Astrocyte of the cerebellum (primary cell): ENCODE measurements around the gene ARHGAP42.

Experiments used
- DNase-seq: peaks from one replicate; pipeline ENCODE4 v3.0.0-alpha.2; 2011; ENCODE audit warnings: low read depth
- H3K4me3 ChIP-seq: 2 replicates; pipeline ENCODE4 v1.5.1; 2011; ENCODE audit warnings: mild to moderate bottlenecking, low read depth, low read length, moderate library complexity
- in situ Hi-C: cut with HindIII; loops from 2 replicates; pipeline ENCODE4 v1.10.0; 2017; ENCODE audit warnings: low sequenced_read_pairs
- TF ChIP-seq, protein P1 (sequence below): IDR thresholded peaks from 2 replicates; pipeline ENCODE4 v1.5.1; 2012; ENCODE audit warnings: low read length, low read depth, moderate library complexity, mild to moderate bottlenecking; ENCODE audit errors: missing control alignments

ARHGAP42 gene

DNA sequence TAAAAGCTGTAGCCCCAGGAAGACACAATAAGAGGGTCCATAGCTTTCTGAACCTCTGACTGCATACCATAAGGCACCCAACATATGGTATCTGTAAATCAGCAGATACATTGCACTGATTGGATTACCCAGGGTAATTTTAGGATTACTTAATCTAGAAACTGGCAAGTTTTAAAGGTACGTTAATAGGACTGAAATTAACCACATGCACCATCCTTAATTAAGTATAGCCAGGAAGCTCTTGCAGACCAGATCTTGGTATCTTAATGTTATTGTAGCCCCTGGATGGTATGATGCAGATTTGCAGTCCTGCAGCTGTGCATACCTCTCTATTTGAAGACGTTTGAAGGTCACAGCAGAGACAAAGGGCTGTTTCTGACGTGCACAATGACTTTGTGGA lies 72.8 kb downstream of the ARHGAP42 start:
- in situ Hi-C loops = no loop called here

DNA sequence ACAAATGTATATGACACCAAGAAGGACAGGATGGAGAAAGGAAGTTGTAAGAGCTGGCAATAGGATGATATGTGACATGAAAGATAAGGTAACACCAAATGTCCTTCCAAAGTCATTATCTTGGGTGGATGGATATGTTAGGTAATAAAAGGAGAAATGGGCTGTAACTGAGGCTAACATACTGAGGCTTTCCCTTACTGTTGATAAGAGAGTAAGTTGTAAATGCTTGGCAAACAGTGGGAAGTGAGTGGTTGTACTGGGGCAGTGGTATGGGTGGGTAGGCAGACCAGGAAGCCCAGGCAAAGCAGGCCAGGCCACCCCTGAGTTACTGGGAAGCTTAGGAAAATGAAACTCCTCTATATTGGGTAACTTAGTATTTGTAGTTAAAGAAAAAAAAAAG lies 73.7 kb downstream of the ARHGAP42 start:
- DNase-seq = no peak
- in situ Hi-C loops = no loop called here
- no peak overlapping the region for H3K4me3 ChIP-seq
- TF ChIP-seq, protein P1, sequence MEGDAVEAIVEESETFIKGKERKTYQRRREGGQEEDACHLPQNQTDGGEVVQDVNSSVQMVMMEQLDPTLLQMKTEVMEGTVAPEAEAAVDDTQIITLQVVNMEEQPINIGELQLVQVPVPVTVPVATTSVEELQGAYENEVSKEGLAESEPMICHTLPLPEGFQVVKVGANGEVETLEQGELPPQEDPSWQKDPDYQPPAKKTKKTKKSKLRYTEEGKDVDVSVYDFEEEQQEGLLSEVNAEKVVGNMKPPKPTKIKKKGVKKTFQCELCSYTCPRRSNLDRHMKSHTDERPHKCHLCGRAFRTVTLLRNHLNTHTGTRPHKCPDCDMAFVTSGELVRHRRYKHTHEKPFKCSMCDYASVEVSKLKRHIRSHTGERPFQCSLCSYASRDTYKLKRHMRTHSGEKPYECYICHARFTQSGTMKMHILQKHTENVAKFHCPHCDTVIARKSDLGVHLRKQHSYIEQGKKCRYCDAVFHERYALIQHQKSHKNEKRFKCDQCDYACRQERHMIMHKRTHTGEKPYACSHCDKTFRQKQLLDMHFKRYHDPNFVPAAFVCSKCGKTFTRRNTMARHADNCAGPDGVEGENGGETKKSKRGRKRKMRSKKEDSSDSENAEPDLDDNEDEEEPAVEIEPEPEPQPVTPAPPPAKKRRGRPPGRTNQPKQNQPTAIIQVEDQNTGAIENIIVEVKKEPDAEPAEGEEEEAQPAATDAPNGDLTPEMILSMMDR = no peak

More for the DNA sequence above, 72.8 kb downstream of the ARHGAP42 start:
- DNase-seq = no peak
- H3K4me3 ChIP-seq = no peak overlapping the region
- TF ChIP-seq, protein P1 = no peak

DNA sequence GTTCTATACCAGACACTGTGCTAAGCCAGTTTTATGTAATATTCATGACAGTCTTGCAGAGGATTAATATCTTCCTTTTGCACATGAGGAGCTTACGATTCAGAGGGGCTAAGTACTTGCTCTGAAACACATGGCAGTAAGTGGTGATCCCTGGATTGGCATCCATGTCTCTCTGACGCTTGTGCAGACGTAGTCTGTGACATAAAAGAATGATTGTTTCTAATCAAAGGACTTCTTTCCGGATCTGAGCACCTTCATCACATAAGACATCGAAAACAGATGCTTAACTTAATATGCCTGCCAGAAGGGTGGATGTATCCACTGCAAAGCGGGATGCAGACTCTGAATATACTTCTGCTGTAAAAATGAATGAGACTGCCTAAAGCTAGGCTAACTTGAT lies 74.8 kb downstream of the ARHGAP42 start:
- DNase-seq = no peak
- in situ Hi-C loops = no loop called here
- no peak overlapping the region for H3K4me3 ChIP-seq
- TF ChIP-seq, protein P1 = no peak

DNA sequence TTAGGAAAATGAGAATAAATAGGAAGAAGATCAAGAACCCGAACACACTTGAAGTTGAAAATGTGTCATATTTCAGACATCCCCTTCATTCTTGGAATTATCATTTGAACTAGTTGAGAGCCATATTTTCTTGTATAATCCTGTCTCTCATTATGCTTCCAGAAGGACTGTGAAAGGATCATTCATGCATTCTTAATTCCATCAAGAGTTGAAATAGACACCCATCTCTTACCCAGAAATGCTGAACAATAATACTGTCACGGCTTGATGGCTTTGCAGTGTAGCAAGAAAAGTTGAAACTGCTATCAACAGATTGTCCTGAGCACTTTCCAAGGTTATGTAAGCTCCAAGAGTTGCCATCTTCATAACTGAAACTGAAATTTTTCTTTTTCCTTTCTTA lies 79.7 kb downstream of the ARHGAP42 start:
- in situ Hi-C loops = no loop called here
- TF ChIP-seq, protein P1 = no peak
- no peak for DNase-seq
- no peak overlapping the region for H3K4me3 ChIP-seq

DNA sequence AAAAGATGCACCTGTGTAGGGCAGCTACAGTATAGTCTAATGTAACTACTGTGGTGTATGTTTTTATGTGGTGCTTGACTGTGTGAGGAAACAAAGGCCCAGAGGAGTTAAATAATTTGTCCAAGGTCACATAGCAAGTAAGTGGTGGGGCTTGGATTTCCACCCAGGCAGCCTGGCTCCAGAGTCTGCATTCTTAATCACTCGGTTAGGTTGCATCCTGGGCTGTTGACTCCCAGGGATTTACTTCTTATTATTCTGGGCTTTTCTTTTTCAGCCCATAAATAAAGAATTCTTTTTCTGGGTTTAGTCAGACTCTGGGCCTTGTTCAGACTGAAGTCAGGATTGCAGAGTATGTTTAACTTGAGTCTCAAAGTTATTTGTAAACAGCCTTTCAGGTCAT lies 82.1 kb downstream of the ARHGAP42 start:
- DNase-seq = no peak
- TF ChIP-seq, protein P1 = no peak
- in situ Hi-C loops = no loop called here
- H3K4me3 ChIP-seq = no peak overlapping the region

DNA sequence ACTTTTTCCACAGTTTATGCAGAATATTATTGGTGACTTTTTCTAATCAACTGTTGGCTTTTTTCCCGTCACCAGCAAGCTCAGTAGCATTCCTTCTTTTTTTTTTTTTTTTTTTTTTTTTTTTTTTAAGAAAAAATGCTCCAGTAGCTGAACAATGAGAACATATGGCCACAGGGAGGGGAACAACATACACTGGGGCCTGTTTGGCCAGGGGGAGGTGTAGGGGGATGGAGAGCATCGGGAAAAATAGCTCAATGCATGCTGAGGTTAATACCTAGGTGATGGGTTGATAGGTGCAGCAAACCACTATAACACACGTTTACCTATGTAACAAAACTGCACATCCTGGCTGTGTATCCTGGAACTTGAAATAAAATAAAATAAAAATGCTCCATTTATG lies 82.5 kb downstream of the ARHGAP42 start:
- no peak overlapping the region for H3K4me3 ChIP-seq
- in situ Hi-C loops = no loop called here
- no peak for DNase-seq
- TF ChIP-seq, protein P1 = no peak

DNA sequence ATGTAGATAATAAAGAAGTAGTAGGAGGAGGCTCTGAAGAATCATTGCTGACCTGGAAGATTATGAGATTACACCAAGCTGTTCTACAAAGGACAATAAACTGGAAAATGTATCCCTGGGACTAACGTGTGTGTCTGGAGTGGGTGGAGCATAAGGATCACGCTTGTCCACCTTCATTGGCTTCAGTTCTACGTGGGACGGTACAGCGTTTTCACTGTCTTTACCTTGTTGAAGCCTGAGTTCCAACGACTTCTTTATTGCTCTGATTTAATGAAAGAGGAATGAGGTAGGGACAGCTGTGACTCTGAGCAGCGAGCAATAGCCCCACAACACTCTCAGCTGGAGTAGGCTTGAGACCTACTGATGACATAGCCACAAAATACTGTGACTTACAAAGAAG lies 87.0 kb downstream of the ARHGAP42 start:
- in situ Hi-C loops = no loop called here
- TF ChIP-seq, protein P1 = no peak

More for the DNA sequence above, 87.0 kb downstream of the ARHGAP42 start:
- no peak overlapping the region for H3K4me3 ChIP-seq
- no peak for DNase-seq
